Left renal pelvis (tissue), 4 donors: ENCODE data around the gene MBD4. TPM values are rescaled to one million over a fixed set of nuclear protein-coding genes. Genes with fewer than 3 reads are reported as not detected.
"Not testable (repeated sequence)": the region's sequence is repeated elsewhere in the genome, so short reads cannot be mapped to it uniquely, and the experiment has no call there.

Experiments
- DNase-seq, 4 donors: peaks; one replicate each; pipeline ENCODE4 v3.0.0-alpha.2; 2013; ENCODE audit warnings: low read depth in 4 of 4, low spot score in 3 of 4
- polyA plus RNA-seq, 4 donors: library from polyadenylated mRNA; unstranded; fragments of 120-200 nt; gene quantifications; one replicate each; pipeline ENCODE4 v1.2.1, GENCODE V29; 2013; ENCODE audit not compliant: insufficient read length in 4 of 4

The MBD4 gene
- polyA plus RNA-seq, 4 donors, result 40.7 to 54.8 (median 47.2) TPM

DNA sequence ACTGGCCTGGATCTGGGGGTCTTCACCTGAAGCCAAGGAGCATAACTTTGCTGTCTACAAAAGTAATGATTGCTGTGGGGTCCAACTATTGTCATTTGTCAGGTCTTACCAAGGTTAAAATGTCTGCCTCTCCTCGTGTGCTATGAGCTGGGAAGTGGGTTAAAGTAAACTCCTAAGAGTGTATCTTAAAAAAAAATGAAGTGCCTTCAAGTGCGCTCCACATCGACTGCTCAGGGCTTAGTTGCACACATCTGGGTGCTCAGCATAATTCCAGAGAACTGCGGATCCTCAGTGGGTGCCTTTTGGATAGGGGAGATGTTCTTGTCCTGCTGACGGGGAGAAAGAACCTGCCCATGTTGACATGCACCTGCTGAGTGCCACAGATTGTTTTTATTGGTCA lies 52.3 kb downstream of the MBD4 start:
- DNase-seq, result no peak

DNA sequence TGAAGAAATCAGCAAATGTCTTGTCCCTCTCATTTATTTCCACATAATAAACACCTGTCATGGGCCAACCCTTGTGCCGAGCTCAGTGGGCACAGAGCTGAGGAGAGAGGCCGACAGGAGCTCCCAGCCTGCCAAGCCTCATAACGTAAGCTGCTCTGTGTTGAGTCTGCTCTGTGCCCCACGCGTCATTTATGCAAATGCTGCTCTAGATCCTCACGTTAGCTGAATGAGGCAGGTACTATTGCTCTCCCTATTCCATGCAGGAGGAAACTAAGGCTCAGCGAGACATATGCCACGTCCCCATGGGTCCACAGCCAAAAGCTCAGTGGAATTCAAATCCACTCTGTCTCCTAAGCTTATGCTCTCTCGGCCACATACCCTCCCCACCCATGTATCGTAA lies 52.8 kb downstream of the MBD4 start:
- no peak for DNase-seq

DNA sequence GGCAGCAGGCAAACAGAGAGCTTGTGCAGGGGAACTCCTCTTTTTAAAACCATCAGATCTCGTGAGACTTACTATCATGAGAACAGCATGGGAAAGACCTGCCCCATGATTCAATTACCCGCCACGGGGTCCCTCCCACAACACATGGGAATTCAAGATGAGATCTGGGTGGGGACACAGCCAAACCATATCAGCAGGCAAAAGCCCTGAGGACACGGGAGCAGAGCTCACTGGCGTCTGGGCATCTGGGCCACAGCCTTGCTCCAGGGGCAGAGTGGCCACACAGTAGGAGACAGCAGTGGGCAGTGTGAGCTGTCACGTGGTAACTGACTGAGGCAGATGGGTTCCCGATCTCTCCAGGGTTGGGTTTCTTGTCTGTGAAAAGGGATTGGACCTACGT lies 54.2 kb downstream of the MBD4 start:
- DNase-seq, result not testable (repeated sequence)

GRCh38 chr3:129384594-129385323 lies 55.0 kb downstream of the MBD4 start:
- no peak for DNase-seq

- DNase-seq, result not testable (repeated sequence)
These were observed 55.6 kb downstream of the MBD4 start for GRCh38 chr3:129384103-129384502.

DNA sequence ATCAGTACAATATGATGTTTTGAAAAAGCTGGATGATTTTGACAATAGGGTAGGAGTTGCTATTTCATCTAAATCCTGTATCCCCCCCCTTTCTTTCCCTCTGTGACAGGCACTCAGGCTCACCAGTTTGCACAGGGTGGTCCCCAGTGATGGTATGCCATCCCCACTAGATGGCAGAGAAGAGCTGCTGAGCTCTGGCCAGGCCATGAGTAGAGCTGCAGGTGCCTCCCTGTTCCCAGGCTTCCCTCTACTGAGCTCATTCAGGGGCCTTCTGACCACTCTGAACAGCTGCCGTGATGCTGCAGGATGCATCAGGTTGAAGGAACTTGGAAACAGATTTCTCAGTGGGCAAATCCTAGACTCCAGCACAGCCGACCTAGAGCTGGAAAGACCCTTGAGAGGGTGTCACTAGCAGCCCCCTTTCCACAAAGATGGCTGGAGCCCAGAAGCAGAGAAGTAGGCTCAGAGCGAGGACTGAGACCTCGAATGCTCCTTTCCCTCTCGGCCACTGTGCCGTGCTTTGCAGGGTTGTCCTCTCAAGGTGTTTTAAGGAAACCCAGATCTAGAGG lies 56.4 kb downstream of the MBD4 start:
- peak; percentile 8 to 33 (median 17) for DNase-seq

DNA sequence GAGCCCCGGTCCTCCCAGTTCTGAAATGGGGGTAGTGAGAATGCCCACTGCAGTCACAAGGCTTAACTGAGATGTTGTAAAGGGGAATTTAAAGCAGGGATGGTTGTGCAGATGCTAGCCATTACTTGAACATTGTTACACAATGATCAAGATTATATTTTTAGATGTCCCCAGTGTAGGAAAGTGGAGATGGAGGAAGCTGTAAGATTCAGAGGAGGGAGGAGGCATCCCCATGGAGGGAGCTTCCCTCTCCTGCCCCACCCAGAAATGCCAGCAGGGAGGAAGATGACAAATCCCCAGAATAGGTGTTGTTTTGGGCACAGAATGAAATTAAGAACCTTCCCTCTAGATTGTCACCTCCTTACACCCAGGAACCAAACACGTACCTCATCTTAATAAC lies 57.4 kb downstream of the MBD4 start:
- no peak for DNase-seq

Other genes with a start within 250 kb of the MBD4 start
- gene COPG1, start 190.3 kb downstream of the MBD4 start, polyA plus RNA-seq, result 100 to 1,000 TPM; 150 to 170 (median 154) TPM
- 10 to 100 TPM; 37.8 to 53.5 (median 50.3) TPM for gene HMCES, start 161.1 kb downstream of the MBD4 start, polyA plus RNA-seq
- gene EFCAB12, start 11.3 kb downstream of the MBD4 start, polyA plus RNA-seq, result 1 to 10 TPM in 3 of 4 donors, under 1 TPM in 1; 0.55 to 5.6 (median 3.7) TPM
- gene IFT122, start 276 bp upstream of the MBD4 start, polyA plus RNA-seq, result 10 to 100 TPM; 27.9 to 62.2 (median 55.3) TPM
- gene RHO, start 88.7 kb upstream of the MBD4 start, polyA plus RNA-seq, result under 1 TPM in 2 of 4 donors, not detected in 2; 0.09 to 0.14 TPM
- not detected for gene H1-8, start 103.2 kb upstream of the MBD4 start, polyA plus RNA-seq
- 100 to 1,000 TPM; 120 to 148 (median 124) TPM for gene PLXND1, start 166.7 kb upstream of the MBD4 start, polyA plus RNA-seq